SK-N-SH (cell line): ENCODE data around the gene NCAN.

Experiments used
- CHD2 ChIP-seq: fragments of 150-350 bp; IDR thresholded peaks from 2 replicates; pipeline ENCODE4 v1.6.1; 2018; ENCODE audit warnings: low read length; ENCODE audit not compliant: partially characterized antibody
- CTCF ChIP-seq: fragments of 200-600 bp; sonication (generic); IDR thresholded peaks from 2 replicates; pipeline ENCODE4 v1.6.1; 2017; ENCODE audit warnings: antibody characterized with exemption, mild to moderate bottlenecking, moderate library complexity

GRCh38 chr19:19263886-19264487, 52.2 kb downstream of the NCAN start:
- TF ChIP-seq CHD2 (no peak), CTCF (no peak)
